GM13977 (cell line): Measurements from ENCODE around the gene RAP1GAP.

Experiments used
- DNase-seq: peaks from one replicate; pipeline ENCODE4 v3.0.0; 2012; ENCODE audit warnings: low spot score
- CTCF ChIP-seq: IDR thresholded peaks from 2 replicates; pipeline ENCODE4 v1.5.1; 2012; ENCODE audit warnings: mild to moderate bottlenecking, control low read depth; ENCODE audit not compliant: insufficient read depth; ENCODE audit errors: extremely low read depth, missing control alignments
- in situ Hi-C: fragments of 300-500 bp; cut with MboI; formaldehyde crosslinking; loops from one replicate; pipeline ENCODE4 v1.12.0; 2022; ENCODE audit warnings: low sequenced_read_pairs, low pct_unique_long_range_greater_than_20kb, mixed read lengths, inconsistent platforms; ENCODE audit not compliant: unreplicated experiment

Gene RAP1GAP

GRCh38 chr1:21592086-21592865 is 76.9 kb downstream of the RAP1GAP start:
- no peak for DNase-seq
- in situ Hi-C loops: no loop called here

GRCh38 chr1:21590934-21591333 is 78.2 kb downstream of the RAP1GAP start:
- in situ Hi-C loops: no loop called here
- no peak for TF ChIP-seq CTCF
- DNase-seq: no peak

More at GRCh38 chr1:21592086-21592865, 76.9 kb downstream of the RAP1GAP start:
- TF ChIP-seq CTCF: no peak

- in situ Hi-C loops: no loop called here
- no peak for DNase-seq
- TF ChIP-seq CTCF: no peak
Measured at GRCh38 chr1:21590126-21590880, 78.9 kb downstream of the RAP1GAP start.

GRCh38 chr1:21589618-21590017 is 79.5 kb downstream of the RAP1GAP start:
- no peak for TF ChIP-seq CTCF
- no peak for DNase-seq
- in situ Hi-C loops: no loop called here

GRCh38 chr1:21587602-21587953 is 81.6 kb downstream of the RAP1GAP start:
- no peak for TF ChIP-seq CTCF
- no peak for DNase-seq
- in situ Hi-C loops: no loop called here

GRCh38 chr1:21586846-21587601 is 82.1 kb downstream of the RAP1GAP start:
- no peak for DNase-seq
- in situ Hi-C loops: no loop called here
- no peak for TF ChIP-seq CTCF
